ENCODE results near the gene UVRAG. TPM values are rescaled to one million over a fixed set of nuclear protein-coding genes. Genes with fewer than 3 reads are reported as not detected.

The UVRAG gene
- polyA plus RNA-seq, 1 experiment, result 8.2 TPM

- Histone ChIP-seq H3K4me3 (ENCODE audit: low read depth, low read length) (no peak overlapping the region), H3K27me3 (ENCODE audit: control insufficient read depth, insufficient read depth, low read length) (no peaks in the 10 kb centered on the region), H3K36me3 (ENCODE audit: control insufficient read depth, insufficient read depth, low read length) (no peaks in the 10 kb centered on the region)
- CTCF ChIA-PET, result interaction anchor here (0.5 to 1.8 kb wide), 3 partner anchors 9 to 333 kb away, joined by 3 to 6 read pairs (median 3); no protein-coding TSS in a partner anchor
- DNase-seq (ENCODE audit: low read depth), result no peak
- TF ChIP-seq, protein P1, sequence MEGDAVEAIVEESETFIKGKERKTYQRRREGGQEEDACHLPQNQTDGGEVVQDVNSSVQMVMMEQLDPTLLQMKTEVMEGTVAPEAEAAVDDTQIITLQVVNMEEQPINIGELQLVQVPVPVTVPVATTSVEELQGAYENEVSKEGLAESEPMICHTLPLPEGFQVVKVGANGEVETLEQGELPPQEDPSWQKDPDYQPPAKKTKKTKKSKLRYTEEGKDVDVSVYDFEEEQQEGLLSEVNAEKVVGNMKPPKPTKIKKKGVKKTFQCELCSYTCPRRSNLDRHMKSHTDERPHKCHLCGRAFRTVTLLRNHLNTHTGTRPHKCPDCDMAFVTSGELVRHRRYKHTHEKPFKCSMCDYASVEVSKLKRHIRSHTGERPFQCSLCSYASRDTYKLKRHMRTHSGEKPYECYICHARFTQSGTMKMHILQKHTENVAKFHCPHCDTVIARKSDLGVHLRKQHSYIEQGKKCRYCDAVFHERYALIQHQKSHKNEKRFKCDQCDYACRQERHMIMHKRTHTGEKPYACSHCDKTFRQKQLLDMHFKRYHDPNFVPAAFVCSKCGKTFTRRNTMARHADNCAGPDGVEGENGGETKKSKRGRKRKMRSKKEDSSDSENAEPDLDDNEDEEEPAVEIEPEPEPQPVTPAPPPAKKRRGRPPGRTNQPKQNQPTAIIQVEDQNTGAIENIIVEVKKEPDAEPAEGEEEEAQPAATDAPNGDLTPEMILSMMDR (IDR thresholded peaks at IDR 0.05; ENCODE audit: insufficient read depth, low read depth, low read length), result no peak
- POLR2A ChIA-PET, result interaction anchor here (0.6 kb wide), 1 partner anchor 10 kb away, joined by 3 read pairs; no protein-coding TSS in a partner anchor
These were observed 328.3 kb downstream of the UVRAG start for GRCh38 chr11:76143274-76143673.

DNA sequence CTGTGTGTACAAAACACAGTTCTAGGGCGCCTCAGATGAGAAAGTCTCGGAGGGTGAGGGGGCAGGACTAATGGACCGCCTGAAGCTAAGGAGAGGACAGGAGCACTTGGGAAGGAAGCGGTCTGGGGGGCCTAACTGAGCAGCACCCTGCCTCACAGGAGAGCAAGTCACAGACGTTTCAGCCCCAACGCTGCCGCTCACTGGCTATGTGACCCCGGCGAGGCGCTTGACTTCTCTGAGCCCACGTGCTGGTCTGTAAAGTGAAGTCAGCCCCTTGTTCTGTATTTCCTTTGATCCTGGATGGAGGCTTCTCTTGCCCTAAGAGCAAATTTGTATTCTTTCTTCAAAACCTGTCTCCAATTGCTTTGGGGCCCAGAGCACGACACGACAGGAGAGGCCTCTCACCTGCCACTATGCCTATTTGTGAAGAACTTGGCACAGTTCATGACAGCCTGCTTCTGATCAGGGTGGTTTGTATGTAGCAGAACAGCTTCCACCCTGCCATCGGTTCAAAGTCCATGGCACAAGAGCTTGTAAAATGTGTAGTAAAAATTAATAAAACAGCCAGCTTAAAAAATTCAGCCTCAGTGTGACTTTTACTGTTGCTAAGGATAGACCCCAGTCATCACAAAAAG is 332.2 kb downstream of the UVRAG start:
- ChIA-PET POLR2A (no interaction called here), CTCF (interaction anchor here (0.9 to 1.6 kb wide), 5 partner anchors 9 to 250 kb away, joined by 3 to 5 read pairs (median 3); no protein-coding TSS in a partner anchor)
- TF ChIP-seq, protein P1 (IDR thresholded peaks at IDR 0.05; ENCODE audit: insufficient read depth, low read depth, low read length), result no peak
- Histone ChIP-seq H3K4me3 (ENCODE audit: low read depth, low read length) (no peak overlapping the region), H3K36me3 (ENCODE audit: control insufficient read depth, insufficient read depth, low read length) (no peaks in the 10 kb centered on the region), H3K27me3 (ENCODE audit: control insufficient read depth, insufficient read depth, low read length) (no peaks in the 10 kb centered on the region; the same call in 1 of the 2 replicates)
- no peak for DNase-seq (ENCODE audit: low read depth)

DNA sequence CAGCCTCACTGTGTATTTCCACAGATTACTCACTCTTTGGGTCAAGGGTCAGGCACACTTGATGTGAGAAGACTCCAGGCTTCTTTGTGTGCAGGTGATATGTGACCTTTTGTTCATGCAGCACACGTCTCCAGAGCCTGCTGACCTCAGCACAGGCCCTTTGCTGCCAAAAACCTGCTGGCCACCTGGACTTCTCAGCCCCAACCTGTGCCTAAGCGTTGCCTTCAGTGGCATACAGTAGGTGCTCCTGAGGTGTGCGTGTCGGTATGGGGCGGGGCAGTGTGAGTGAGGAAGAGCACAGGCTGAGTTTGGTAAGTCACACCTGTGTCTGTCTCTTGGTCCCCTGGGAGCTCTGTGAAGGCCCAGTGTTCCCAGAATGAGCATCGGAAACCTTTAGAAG is 333.2 kb downstream of the UVRAG start:
- no peaks in the 10 kb centered on the region for H3K36me3 ChIP-seq (ENCODE audit: control insufficient read depth, insufficient read depth, low read length)
- no peaks in the 10 kb centered on the region; the same call in none of the 2 replicates for H3K27me3 ChIP-seq (ENCODE audit: control insufficient read depth, insufficient read depth, low read length)
- ChIA-PET POLR2A (no interaction called here), CTCF (interaction anchor here (0.7 kb wide), 1 partner anchor 13 kb away, joined by 3 read pairs; no protein-coding TSS in a partner anchor)
- DNase-seq (ENCODE audit: low read depth), result no peak
- TF ChIP-seq, protein P1 (IDR thresholded peaks at IDR 0.05; ENCODE audit: insufficient read depth, low read depth, low read length), result no peak
- H3K4me3 ChIP-seq (ENCODE audit: low read depth, low read length), result no peak overlapping the region

- no peaks in the 10 kb centered on the region; the same call in none of the 2 replicates for H3K27me3 ChIP-seq (ENCODE audit: control insufficient read depth, insufficient read depth, low read length)
- ChIA-PET CTCF (interaction anchor here (0.7 kb wide), 1 partner anchor 14 kb away, joined by 3 read pairs; no protein-coding TSS in a partner anchor), POLR2A (no interaction called here)
- H3K4me3 ChIP-seq (ENCODE audit: low read depth, low read length), result no peak overlapping the region
- TF ChIP-seq, protein P1 (IDR thresholded peaks at IDR 0.05; ENCODE audit: insufficient read depth, low read depth, low read length), result no peak
- H3K36me3 ChIP-seq (ENCODE audit: control insufficient read depth, insufficient read depth, low read length), result no peaks in the 10 kb centered on the region
- DNase-seq (ENCODE audit: low read depth), result no peak
These were observed 334.1 kb downstream of the UVRAG start for GRCh38 chr11:76148941-76149613.

DNA sequence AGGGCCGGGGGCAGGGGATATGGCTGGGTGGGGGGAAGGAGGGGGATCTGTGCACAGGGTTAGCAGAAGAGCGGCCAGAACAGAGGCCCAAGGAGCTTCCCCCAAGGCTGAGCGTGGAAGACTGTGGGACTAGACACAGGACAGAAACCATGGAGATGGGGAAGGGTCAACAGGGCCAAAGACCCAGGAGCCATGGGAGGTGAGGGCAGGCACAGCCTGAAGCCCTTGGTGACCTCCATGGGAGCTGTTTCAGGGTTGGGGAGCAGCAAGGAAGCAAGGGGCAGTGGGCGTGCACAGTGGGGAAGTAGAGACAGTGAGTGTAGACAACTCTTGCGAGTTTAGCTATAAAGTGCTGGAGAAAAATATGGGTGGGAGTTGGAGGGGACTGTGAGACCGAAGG is 334.7 kb downstream of the UVRAG start:
- no peak for DNase-seq (ENCODE audit: low read depth)
- Histone ChIP-seq H3K36me3 (ENCODE audit: control insufficient read depth, insufficient read depth, low read length) (no peaks in the 10 kb centered on the region), H3K4me3 (ENCODE audit: low read depth, low read length) (no peak overlapping the region), H3K27me3 (ENCODE audit: control insufficient read depth, insufficient read depth, low read length) (no peaks in the 10 kb centered on the region; the same call in none of the 2 replicates)
- TF ChIP-seq, protein P1 (IDR thresholded peaks at IDR 0.05; ENCODE audit: insufficient read depth, low read depth, low read length), result no peak
- ChIA-PET POLR2A (no interaction called here), CTCF (no interaction called here)

All from BJ (cell line).